ENCODE data around the gene ATG3.
"Not testable (repeated sequence)": the region's sequence is repeated elsewhere in the genome, so short reads cannot be mapped to it uniquely, and the experiment has no call there.

ATG3 gene

GRCh38 chr3:112561734-112562529 lies at the start of gene ATG3, which contains the start of gene SLC35A5:
Gene ATG3, minus strand, starts transcription at chr3:112561962. Its CDS starts 434 bp downstream, at chr3:112561528.
Gene SLC35A5, plus strand, starts transcription at chr3:112562045. Its CDS starts 1,359 bp downstream, at chr3:112563404.
- peak; percentile 98 for DNase-seq

- no peak for DNase-seq
Measured at GRCh38 chr3:112610121-112610520, 48.4 kb upstream of the ATG3 start.

GRCh38 chr3:112607863-112608262 lies 46.1 kb upstream of the ATG3 start:
- DNase-seq: no peak

GRCh38 chr3:112606098-112606497 lies 44.3 kb upstream of the ATG3 start:
- no peak for DNase-seq

- no peak for DNase-seq
Measured at GRCh38 chr3:112605285-112605684, 43.5 kb upstream of the ATG3 start.

GRCh38 chr3:112604536-112604935 lies 42.8 kb upstream of the ATG3 start:
- no peak for DNase-seq

GRCh38 chr3:112602217-112602838 lies 40.6 kb upstream of the ATG3 start:
- DNase-seq: no peak

GRCh38 chr3:112598731-112599130 lies 37.0 kb upstream of the ATG3 start:
- DNase-seq: no peak

GRCh38 chr3:112597945-112598344 lies 36.2 kb upstream of the ATG3 start:
- no peak for DNase-seq

- DNase-seq: no peak
Measured at GRCh38 chr3:112594856-112595255, 33.1 kb upstream of the ATG3 start.

- DNase-seq: no peak
Measured at GRCh38 chr3:112593258-112593657, 31.5 kb upstream of the ATG3 start.

GRCh38 chr3:112587336-112587735 lies 25.6 kb upstream of the ATG3 start:
- DNase-seq: no peak

- no peak for DNase-seq
Measured at GRCh38 chr3:112585782-112586181, 24.0 kb upstream of the ATG3 start.

- no peak for DNase-seq
Measured at GRCh38 chr3:112583105-112583504, 21.3 kb upstream of the ATG3 start.

- peak; percentile 38 for DNase-seq
Measured at GRCh38 chr3:112582244-112582874, 20.6 kb upstream of the ATG3 start.

GRCh38 chr3:112579697-112580096 lies 17.9 kb upstream of the ATG3 start:
- DNase-seq: no peak

GRCh38 chr3:112579232-112579631 lies 17.5 kb upstream of the ATG3 start:
- DNase-seq: no peak

GRCh38 chr3:112572701-112573100 lies 10.9 kb upstream of the ATG3 start:
- DNase-seq: no peak

GRCh38 chr3:112569265-112569664 lies 7.5 kb upstream of the ATG3 start:
- DNase-seq: no peak

- no peak for DNase-seq
Measured at GRCh38 chr3:112568642-112569041, 6.9 kb upstream of the ATG3 start.

- DNase-seq: no peak
Measured at GRCh38 chr3:112564940-112565305, 3.2 kb upstream of the ATG3 start.

GRCh38 chr3:112564247-112564939 lies 2.6 kb upstream of the ATG3 start:
- not testable (repeated sequence) for DNase-seq

- DNase-seq: peak; percentile 83
Measured at GRCh38 chr3:112561484-112561733, 353 bp downstream of the ATG3 start.
